Measurements from ENCODE around the gene ZNFX1.
"Not testable (repeated sequence)": the region's sequence is repeated elsewhere in the genome, so short reads cannot be mapped to it uniquely, and the experiment has no call there.

Gene ZNFX1

DNA sequence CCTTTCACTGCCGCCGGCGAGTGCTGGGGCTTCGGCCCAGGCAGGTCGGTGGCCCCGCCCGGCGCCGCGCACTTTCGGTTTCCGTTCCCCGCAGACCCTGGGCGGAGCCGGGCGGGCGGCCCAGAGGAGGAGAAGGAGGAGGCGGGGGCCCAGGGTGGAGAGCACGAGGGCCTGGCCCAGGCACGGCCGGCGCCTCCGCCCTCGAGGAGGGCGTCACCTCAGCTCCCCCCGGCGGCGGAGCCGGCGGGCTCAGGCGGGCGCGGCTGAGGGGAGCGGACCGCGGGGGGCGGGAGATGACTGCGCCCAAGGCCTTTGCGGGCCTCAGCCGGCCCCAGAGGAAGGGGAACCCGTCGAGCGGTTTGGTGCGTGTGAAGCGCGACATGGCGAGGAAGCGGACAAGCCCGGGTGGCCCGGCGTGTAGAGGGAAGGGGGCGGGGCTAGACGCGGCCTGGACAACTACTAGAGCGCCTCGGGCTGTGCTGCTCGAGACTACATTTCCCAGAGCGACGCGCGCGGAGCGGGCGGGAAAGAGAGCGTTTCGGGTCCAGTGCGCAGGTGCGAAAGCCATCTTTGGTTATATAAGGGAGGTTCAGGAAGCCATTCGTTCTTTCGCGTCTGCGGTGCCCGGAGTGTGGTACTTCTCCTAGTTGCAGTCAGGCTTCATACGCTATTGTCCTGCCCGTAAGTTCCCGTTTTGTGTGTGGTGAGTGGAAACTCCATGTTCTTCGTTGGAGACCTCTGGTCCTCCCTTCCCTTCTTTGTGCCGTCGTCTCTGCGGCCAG is at the start of gene ZNFX1:
Gene ZNFX1, minus strand, starts transcription at position 22 of the 782 bp plus-strand sequence. CDS start 2,218 bp downstream, outside the sequence.
- DNase-seq (ENCODE audit: low read depth, low spot score): peak; percentile 87

DNA sequence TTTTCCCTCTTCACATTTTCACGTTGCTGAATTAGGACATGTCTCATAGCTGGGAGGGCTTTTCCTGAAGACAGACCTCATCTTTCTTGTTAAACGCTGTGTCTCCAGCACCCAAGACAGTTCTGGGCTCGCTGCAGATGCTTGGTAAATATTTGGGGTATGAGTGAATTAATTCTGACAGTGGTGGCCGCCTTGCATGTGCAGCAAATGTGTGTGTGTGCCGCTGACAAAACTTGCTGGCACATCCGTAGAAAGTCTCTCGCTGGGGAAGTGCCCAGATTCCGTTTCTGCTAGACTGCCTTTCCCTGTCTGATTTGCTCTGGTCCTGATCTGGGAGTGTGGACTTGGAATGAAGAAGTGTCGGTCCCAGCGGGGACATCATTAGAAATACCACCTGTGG is 48.2 kb upstream of the ZNFX1 start:
- DNase-seq (ENCODE audit: low read depth, low spot score): no peak

DNA sequence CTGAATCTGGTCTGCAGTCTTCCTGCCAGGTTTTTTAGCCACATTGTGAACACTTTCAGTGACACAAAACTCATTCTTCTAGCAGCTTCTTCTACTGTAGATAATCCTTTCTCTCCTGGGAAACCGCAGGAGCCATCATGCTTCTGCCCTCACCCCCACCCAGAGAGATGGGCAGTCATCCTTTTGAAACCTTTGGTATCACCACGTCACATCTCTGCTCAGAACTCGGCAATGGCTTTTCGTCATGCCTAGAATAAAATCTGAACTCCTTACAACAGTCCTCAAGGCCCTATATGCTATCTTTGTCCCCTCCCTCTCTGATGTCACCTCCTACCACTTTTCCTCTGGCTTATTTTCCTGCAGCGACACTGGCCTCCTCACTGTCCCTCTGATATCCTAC is 46.4 kb upstream of the ZNFX1 start:
- DNase-seq (ENCODE audit: low read depth, low spot score): no peak

DNA sequence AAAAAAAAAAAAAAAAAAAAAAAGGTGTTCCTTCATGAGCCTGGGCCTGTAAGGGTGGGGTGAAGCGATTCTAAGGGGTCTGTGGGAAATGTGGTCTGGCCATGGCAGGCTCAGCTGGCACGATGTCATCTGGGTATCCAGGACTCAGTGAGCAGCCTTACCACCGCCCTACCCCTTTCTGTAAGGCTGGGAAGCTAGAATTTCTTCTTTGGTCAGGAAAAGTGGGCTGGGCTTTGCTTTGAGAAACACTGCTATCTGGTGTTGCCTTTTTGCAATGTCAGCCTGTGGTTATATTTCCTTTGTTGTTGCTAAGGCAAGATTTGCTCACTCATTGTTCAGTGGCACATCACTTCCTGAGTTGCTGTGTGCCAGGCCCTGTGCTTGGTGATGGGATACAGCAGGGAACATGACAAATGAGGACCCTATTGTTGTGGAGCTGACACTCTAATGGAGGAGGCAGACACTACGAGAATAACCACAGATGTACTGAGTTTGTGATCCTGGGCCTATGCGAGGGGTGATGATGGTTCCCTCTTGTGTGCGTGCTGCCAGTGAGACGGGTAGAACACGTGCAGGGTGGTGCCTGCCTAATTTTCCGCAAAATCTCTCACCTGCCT is 45.9 kb upstream of the ZNFX1 start:
- no peak for DNase-seq (ENCODE audit: low read depth, low spot score)

DNA sequence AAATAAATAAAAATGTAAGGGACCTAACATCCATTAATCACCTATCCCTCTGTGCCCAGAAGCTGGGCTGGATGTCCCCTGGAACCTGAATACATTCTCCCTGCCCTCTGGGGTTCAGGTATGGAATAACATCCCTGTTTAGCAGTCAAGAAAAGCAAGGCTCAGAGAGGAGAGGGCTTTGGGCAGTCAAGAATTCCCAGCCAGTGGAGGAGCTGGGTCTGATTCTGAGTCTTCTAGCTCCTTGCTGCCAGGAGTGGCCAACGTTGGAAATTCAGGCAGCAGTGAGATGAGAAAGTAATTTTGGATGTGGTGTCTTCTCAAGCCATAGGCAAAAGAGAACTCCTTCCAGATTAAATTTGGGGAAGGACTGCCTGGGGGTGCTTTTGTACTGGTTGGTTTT is 42.6 kb upstream of the ZNFX1 start:
- peak; percentile 78 for DNase-seq (ENCODE audit: low read depth, low spot score)

DNA sequence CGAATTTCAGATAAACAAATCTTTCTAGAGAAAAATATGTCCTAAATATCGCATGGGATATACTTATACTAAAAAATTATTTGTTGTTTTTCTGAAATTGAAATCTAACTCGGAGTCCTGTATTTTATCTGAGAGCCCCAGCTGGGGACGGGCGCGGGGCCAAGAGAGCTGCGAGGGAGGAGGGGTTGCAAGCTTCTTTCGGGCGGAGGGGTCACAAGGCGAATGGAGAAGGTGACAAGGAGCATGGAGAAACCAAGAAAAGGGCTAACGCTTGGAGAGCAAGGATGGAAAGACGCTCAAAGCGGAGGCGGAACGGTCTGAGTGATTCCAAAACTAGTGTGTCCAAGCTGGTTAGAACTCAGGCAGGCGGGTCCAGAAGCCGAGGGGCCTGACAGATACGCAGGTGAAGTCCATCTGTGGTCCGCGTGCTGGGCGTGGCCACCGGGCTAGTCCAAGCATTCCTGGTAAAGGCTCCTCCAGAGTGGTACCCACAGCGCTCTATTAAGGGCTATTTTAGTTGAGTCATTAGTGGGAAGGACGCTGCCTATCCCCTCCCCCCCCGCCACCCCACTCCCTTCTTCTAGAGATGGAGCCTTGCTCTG is 41.5 kb upstream of the ZNFX1 start:
- no peak for DNase-seq (ENCODE audit: low read depth, low spot score)

DNA sequence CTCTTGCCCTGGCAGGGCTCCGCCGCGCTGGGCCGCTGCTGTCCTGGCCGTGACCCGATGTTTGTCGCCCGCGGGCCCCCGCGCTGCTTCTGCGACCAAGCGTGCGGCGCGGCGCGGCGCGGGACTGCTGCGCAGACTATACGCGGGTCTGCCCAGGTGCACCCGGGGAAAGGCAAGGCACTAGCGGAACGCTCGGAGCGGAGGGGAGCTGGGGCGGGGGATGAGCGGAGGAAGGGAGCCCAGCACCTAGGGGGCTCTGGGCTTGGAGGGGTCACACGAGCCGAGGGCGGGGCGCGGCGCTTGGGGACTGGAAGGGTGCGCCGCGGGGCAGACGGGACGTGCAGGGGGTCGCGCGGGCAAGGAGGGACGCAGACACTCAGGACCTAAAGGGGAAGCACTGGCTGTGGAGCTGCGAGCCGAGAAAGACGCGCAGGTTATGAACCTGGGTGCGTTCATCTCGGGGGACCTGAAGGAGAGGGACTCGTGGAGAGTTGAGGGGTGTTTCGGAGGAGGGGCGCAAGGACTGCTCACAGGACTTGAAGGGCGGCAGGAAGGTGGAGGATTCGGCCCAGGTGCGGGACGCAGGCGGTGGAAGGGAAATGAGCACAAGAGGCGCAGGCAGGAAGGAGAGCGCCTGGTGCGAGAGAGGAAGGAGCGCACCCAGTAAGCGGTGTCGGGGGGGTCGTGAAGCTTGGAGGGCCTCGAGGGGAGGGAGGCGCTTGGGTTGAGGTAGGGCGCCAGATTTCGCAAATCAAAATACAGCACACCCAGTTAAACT is 40.8 kb upstream of the ZNFX1 start:
- no peak for DNase-seq (ENCODE audit: low read depth, low spot score)

DNA sequence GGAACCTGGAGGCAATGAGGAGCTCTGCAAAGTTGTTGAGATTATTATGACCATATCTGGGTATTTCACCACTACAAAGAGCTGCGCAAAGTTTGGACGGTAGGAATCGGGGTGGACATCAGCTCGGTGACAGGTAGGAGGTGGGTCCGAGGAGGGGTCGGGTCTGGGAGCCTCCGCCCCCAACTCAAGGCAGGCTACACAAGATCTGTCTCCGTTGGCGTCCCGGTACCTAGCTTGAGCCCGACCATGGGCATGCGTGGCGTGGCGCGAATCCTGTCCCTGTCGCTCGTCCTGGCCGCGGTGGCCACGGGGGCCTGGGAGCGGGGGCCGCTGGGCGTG is 40.2 kb upstream of the ZNFX1 start:
- no peak for DNase-seq (ENCODE audit: low read depth, low spot score)

DNA sequence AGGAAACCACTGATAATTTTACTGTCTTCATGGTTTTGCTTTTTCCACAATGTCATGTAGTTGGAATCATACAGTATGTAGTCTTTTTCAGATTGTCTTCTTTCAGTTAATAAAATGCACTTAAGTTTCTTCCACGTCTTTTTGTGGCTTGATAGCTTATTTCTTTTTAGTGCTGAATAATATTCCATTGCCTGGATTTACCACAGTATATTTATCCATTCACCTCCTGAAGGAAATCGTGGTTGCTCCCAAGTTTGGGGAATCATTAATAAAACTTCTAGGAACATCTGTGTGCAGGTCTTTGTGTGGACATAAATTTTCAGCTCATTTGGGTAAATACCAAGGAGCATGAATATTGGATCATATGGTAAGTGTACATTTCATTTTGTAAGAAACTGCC is 38.8 kb upstream of the ZNFX1 start:
- no peak for DNase-seq (ENCODE audit: low read depth, low spot score)

DNA sequence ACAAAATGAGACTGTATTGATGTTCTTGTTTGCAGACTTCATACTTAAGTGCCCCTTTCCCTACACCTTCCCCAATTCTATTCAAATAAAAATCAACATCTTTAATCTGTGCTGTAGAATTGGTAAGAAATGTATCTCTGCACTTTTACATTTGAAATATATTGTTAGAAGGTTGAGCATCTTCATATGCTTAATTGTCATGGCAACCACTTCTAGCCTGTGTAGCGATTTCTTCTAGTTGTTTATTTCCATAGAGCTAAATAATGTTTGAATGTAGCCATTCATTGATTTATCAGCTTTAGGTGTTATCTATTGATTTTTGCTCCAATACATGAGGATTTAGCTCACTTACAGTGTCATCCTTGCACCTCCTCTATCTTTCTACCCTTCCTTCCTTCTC is 37.7 kb upstream of the ZNFX1 start:
- DNase-seq (ENCODE audit: low read depth, low spot score): no peak

DNA sequence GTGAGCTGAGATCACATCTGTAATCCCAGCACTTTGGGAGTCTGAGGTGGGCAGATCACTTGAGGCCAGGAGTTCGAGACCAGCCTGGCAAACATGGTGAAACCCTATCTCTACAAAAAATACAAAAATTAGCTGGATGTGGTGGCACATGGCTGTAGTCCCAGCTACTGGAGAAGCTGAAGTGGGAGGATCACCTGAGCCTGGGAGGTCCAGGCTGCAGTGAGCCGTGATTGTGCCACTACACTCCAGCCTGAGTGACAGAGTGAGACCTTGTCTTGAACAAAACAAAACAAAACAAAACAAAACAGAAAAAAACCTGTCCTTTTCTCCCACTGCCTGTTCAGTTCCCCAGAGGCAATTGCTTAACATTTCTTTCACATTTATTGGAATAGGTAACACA is 36.2 kb upstream of the ZNFX1 start:
- not testable (repeated sequence) for DNase-seq (ENCODE audit: low read depth, low spot score)

DNA sequence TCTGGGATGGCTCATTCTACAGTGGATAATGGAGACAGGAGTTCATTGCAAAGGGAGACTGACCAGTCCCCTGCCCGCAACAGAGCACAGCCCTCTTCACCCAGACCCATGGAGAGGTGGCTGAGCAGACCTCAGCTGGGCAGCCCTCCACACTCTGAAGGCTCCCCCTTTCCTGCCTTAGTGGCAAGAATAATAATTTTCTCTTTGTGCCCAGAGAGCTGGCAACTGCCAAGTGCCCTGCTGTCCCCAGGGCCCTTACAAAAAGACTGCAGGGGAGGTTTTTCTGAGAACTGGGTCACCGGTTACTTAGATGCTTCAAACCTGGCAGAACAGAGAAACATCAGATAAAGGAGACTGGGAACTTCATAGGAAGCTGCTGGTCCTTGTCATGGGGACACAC is 35.4 kb upstream of the ZNFX1 start:
- DNase-seq (ENCODE audit: low read depth, low spot score): no peak

DNA sequence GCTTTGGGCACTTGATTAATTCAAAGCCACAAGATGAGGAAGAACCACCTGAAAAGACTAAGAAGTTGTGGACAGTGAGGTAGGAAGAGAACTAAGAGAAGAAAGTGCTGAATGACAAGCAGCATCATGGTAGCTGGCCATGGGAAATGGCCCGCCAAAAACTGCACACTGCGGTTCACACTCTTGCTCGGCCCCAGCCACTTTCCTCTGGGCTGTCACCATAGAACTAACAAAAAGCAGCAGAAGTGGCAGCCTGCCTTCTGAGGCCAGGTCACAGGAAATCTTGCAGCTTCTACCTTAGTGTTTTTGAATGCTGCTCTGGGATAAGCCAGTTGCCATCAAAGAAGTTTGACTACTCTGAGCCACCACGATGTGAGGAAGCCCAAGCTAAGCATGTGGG is 34.8 kb upstream of the ZNFX1 start:
- DNase-seq (ENCODE audit: low read depth, low spot score): no peak

DNA sequence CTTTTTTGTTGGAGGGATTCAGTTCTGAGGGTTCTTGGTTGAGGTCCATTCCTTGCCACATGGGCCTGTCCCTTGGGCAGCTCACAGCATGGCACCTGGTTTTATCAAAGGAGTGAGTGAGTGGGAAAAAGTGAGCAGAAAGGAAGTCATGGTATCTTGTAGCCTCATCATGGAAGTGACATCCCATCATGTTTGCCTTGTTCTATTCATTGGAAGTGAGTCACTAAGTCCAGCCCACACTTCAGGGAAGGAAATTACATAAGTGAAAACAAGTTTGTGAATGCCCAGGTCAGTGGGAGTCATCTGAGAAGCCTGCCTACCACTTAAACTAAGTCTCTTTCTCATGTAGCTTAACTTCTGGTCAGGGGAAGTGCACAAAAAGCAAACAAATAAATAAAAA is 32.8 kb upstream of the ZNFX1 start:
- DNase-seq (ENCODE audit: low read depth, low spot score): no peak

DNA sequence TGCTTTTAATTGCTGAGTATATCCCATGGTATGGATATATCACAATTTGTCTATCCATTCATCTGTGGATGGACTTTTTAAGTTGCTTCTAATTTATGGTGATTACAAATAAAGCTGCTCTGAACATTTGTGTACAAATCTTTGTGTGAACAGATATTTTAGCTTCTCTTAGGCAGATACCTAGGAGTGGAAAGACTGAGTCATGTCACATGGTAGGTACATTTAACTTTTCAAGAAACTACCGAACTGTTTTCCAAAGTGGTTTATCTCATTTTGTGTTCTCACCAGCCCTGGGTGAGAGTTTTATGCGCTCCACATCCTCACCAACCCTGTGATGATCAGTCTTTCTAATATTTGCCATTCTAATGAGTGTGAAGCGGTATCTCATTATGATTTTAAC is 31.0 kb upstream of the ZNFX1 start:
- DNase-seq (ENCODE audit: low read depth, low spot score): no peak

DNA sequence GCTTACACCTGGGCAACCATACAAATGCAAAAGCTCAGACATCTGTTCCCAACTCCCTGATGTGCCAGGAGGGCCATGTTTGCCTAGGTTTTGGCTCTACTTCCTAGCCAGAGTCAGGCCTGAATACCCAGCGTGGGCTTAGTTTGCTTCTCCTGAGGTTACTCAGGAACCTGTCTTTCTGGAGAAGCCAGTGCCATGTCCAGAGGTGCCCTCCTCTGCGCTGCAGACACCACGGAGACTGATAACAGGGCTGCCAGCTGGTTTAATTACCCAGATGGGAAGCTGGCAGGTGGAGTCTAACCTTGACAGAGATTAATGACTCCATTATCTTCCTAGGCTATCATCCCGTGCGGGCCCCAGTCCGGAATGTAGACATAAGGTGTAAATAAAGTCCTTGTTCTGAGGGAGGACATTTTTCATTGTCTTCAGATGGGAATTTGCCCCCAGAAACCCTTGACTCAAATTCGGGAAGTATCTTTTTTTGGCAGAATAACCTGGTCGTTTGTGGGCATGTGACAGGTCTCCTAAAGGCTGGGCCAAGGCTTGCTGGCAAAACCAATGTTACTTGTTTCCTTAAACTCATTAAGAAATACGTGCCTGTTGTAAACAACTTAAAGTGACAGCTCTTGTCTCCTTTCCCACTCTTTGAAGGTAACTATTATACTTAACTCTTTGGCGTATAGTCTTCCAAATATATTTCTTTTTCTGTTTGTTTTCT is 29.2 kb upstream of the ZNFX1 start:
- DNase-seq (ENCODE audit: low read depth, low spot score): no peak

DNA sequence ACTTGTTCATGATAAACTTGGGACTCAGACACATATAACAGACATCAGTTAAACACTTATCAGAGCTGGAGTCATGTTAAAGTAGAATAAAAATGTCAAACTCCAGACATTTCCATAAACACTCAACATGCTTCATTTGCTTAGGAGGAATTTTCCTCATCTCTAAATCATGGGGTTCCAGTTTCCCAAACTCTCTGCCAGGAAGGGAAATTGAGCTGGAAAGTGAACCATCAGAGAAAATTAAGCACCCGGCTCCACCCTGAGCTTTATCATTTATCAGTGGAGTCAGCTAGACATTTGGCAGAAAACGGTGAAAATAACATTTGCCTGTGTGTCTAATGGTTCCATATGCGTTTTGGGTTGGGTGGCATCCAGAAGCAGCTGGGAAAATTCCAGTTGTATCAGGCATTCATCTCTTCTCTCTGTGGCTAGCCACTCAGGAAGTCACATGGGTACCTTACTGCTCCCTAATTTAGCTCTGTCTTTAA is 25.3 kb upstream of the ZNFX1 start:
- no peak for DNase-seq (ENCODE audit: low read depth, low spot score)

DNA sequence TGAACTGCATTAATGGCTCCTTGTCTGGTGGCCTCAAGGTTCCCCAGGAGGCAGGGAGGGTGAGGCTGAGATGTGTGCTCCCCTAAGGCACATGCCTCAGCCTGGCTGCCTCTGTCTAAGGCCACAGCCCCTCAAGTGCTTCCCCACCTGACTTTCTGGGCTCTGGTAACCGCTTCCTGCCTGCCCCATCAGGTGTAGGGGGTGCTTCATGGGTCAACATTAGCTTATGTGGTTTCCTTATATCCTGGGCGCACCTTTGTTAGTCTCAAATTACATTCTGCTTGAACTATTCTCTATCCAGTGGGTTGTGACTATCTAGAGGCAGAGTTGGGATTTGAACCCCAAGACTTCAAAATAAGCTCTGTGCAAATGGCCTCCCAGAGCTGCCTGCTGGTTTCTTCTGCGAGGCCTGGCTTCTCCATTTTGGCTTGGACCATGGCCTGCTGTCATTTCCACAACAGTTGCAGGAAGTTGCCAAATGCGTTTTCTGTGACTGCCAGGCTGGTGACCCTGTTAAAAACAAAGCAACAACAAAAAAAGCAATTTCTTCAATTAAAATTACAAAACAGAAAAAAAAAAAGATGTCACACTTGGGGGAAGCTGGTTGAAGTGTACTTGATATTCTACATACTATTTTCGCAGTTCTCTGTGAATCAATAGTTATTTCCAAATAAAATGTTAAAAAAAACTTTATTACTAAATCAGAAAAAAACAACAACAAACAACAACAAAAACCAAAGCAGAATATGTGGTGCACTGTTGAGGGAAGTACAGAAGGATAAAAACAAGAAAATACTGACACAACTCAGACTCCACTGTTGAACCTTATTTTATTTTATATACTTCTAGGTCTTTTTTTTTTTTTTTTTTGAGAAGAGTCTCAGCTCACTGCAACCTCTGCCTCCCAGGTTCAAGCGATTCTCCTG is 20.0 kb upstream of the ZNFX1 start:
- DNase-seq (ENCODE audit: low read depth, low spot score): no peak

DNA sequence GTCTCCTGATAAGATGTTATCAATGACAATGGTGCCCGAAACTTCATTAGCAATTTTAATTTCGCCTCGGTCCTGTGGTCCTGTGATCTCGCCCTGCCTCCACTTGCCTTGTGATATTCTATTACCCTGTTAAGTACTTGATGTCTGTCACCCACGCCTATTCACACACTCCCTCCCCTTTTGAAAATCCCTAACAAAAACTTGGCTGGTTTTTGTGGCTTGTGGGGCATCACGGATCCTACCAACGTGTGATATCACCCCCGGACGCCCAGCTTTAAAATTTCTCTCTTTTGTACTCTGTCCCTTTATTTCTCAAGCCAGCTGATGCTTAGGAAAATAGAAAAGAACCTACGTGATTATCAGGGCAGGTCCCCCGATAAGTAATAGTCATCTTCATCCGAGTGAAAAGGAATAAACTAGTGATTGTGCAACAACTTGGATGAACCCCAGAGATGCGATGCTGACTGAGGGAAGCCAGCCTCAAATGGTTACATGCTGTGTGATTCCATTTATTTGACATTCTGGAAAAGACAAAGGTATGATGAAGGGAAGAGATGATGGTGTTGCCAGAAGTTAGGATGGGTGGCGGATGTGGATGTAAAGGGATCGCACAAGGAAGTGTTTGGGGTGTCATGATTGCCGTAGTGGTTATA is 16.3 kb upstream of the ZNFX1 start:
- not testable (repeated sequence) for DNase-seq (ENCODE audit: low read depth, low spot score)

DNA sequence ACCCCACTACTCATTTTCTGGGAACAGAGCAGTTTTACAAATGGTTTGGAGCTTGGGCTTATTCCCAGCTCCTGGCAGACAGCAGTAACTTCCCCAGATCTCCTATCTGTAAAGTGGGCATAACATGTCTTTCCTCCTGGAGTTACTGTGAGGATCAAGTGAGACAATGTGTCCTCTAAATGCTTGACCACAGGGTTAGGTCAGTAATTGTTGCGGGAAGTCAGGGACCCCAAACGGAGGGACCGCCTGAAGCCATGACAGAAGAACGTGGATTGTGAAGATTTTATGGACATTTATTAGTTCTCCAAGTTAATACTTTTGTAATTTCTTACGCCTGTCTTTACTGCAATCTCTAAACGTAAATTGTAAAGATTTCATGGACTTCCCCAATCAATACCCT is 15.3 kb upstream of the ZNFX1 start:
- DNase-seq (ENCODE audit: low read depth, low spot score): no peak
